H1 (cell line): ENCODE results near the gene SH2D4B. TPM values are rescaled to one million over a fixed set of nuclear protein-coding genes. Genes with fewer than 3 reads are reported as not detected.

Experiments used
- POLR2AphosphoS5 ChIP-seq: IDR thresholded peaks from 2 replicates; pipeline ENCODE4 v1.6.1; 2011; ENCODE audit warnings: low read depth, low read length
- POU5F1 ChIP-seq: IDR thresholded peaks from 2 replicates; pipeline ENCODE4 v1.6.1; 2011; ENCODE audit warnings: low read depth, mild to moderate bottlenecking, low read length, moderate library complexity
- RFX5 ChIP-seq: IDR thresholded peaks from 2 replicates; pipeline ENCODE4 v1.6.1; 2011; ENCODE audit warnings: low read depth, low read length, improper control_type of control experiment, borderline replicate concordance
- TEAD4 ChIP-seq: IDR thresholded peaks from 2 replicates; pipeline ENCODE4 v1.6.1; 2012; ENCODE audit warnings: low read depth, low read length, inconsistent platforms, mixed read lengths
- polyA plus RNA-seq, 7 experiments: library from polyadenylated mRNA; depleted of rRNA in 3 of 7; stranded (reverse) in 5 of 7; unstranded in 2 of 7; fragments of >200 nt in 5 of 7; fragments of 200-250 nt in 2 of 7; gene quantifications; 1 replicate in 5 of 7; 2 replicates in 1 of 7; 4 replicates in 1 of 7; pipeline versions ENCODE4 v1.2.1 to v1.2.3, GENCODE V29; 2011 to 2013; ENCODE audit warnings: missing spikeins in 2 of 7, mixed read lengths in 2 of 7
- total RNA-seq: library from RNA; stranded (reverse); fragmentation: NEBNext Ultra II Directional; extraction: Animal tissue kit (Norgen Biotek cat#: 25700); gene quantifications from 2 replicates; pipeline ENCODE4 v1.2.1, GENCODE V29; 2021
- TF ChIP-seq, protein P1 (sequence below): fragments of 300-600 bp; sonication (generic); IDR thresholded peaks from 2 replicates; pipeline ENCODE4 v1.7.1; 2012; ENCODE audit warnings: low read length, moderate library complexity, mild to moderate bottlenecking, inconsistent platforms; ENCODE audit not compliant: insufficient replicate concordance
- TF ChIP-seq, protein P2 (sequence below): IDR thresholded peaks from 2 replicates; pipeline ENCODE4 v1.6.1; 2012; ENCODE audit warnings: inconsistent platforms

SH2D4B gene
- total and polyA plus RNA-seq, 2 of the 8 experiments (the other 6 are each of a cell fraction or from before 2014, with no cell fraction given), result 0.06 to 0.13 TPM

DNA sequence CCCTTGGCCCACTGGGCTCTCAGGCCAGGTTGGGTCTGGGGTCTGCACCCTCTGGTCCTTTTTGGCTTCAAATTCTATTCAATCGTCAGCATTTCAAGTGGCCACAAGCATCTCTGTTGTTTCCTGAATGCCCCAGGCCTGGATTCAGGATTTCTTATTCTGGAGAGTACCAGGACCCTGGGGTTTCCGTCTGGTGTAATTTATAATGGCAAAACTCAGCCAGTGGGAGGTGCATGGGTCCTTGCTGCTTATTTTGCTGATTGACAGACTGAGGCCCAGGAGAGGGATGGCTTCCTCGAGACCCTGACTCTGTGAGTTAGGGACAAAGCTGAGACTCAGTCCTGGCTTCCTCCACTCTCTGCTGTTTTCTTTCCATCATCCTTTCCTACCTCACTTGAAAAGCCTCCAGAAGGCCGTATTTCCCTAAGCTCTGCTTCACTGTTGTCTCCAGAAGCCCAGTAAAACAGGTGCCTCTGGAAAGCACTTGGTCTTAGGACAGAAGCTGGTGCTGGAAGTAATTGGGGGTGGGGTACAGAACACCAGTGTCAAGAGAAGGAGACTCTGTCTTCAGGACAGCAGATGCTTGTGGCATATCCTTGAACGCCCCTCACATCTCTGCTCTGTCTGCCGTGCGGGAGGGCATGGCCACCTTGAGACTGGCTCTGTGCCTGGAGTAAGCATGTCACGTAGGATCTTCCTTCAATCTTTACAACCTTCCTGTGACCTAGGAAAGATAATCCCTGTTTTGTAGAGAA is 39.4 kb upstream of the SH2D4B start (continued):
- TF ChIP-seq, protein P1, sequence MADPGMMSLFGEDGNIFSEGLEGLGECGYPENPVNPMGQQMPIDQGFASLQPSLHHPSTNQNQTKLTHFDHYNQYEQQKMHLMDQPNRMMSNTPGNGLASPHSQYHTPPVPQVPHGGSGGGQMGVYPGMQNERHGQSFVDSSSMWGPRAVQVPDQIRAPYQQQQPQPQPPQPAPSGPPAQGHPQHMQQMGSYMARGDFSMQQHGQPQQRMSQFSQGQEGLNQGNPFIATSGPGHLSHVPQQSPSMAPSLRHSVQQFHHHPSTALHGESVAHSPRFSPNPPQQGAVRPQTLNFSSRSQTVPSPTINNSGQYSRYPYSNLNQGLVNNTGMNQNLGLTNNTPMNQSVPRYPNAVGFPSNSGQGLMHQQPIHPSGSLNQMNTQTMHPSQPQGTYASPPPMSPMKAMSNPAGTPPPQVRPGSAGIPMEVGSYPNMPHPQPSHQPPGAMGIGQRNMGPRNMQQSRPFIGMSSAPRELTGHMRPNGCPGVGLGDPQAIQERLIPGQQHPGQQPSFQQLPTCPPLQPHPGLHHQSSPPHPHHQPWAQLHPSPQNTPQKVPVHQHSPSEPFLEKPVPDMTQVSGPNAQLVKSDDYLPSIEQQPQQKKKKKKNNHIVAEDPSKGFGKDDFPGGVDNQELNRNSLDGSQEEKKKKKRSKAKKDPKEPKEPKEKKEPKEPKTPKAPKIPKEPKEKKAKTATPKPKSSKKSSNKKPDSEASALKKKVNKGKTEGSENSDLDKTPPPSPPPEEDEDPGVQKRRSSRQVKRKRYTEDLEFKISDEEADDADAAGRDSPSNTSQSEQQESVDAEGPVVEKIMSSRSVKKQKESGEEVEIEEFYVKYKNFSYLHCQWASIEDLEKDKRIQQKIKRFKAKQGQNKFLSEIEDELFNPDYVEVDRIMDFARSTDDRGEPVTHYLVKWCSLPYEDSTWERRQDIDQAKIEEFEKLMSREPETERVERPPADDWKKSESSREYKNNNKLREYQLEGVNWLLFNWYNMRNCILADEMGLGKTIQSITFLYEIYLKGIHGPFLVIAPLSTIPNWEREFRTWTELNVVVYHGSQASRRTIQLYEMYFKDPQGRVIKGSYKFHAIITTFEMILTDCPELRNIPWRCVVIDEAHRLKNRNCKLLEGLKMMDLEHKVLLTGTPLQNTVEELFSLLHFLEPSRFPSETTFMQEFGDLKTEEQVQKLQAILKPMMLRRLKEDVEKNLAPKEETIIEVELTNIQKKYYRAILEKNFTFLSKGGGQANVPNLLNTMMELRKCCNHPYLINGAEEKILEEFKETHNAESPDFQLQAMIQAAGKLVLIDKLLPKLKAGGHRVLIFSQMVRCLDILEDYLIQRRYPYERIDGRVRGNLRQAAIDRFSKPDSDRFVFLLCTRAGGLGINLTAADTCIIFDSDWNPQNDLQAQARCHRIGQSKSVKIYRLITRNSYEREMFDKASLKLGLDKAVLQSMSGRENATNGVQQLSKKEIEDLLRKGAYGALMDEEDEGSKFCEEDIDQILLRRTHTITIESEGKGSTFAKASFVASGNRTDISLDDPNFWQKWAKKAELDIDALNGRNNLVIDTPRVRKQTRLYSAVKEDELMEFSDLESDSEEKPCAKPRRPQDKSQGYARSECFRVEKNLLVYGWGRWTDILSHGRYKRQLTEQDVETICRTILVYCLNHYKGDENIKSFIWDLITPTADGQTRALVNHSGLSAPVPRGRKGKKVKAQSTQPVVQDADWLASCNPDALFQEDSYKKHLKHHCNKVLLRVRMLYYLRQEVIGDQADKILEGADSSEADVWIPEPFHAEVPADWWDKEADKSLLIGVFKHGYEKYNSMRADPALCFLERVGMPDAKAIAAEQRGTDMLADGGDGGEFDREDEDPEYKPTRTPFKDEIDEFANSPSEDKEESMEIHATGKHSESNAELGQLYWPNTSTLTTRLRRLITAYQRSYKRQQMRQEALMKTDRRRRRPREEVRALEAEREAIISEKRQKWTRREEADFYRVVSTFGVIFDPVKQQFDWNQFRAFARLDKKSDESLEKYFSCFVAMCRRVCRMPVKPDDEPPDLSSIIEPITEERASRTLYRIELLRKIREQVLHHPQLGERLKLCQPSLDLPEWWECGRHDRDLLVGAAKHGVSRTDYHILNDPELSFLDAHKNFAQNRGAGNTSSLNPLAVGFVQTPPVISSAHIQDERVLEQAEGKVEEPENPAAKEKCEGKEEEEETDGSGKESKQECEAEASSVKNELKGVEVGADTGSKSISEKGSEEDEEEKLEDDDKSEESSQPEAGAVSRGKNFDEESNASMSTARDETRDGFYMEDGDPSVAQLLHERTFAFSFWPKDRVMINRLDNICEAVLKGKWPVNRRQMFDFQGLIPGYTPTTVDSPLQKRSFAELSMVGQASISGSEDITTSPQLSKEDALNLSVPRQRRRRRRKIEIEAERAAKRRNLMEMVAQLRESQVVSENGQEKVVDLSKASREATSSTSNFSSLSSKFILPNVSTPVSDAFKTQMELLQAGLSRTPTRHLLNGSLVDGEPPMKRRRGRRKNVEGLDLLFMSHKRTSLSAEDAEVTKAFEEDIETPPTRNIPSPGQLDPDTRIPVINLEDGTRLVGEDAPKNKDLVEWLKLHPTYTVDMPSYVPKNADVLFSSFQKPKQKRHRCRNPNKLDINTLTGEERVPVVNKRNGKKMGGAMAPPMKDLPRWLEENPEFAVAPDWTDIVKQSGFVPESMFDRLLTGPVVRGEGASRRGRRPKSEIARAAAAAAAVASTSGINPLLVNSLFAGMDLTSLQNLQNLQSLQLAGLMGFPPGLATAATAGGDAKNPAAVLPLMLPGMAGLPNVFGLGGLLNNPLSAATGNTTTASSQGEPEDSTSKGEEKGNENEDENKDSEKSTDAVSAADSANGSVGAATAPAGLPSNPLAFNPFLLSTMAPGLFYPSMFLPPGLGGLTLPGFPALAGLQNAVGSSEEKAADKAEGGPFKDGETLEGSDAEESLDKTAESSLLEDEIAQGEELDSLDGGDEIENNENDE, result no peak
- no peak for TF ChIP-seq POU5F1
- no peak for TF ChIP-seq POLR2AphosphoS5
- no peak for TF ChIP-seq TEAD4
- TF ChIP-seq, protein P2, sequence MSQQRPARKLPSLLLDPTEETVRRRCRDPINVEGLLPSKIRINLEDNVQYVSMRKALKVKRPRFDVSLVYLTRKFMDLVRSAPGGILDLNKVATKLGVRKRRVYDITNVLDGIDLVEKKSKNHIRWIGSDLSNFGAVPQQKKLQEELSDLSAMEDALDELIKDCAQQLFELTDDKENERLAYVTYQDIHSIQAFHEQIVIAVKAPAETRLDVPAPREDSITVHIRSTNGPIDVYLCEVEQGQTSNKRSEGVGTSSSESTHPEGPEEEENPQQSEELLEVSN, result no peak
- no peak for TF ChIP-seq RFX5
